Measurements from ENCODE around the gene JAZF1.

JAZF1 gene

GRCh38 chr7:28180364-28181147 lies at the start of gene JAZF1:
TSS of gene JAZF1 (minus strand) at chr7:28180795.
- in situ Hi-C loops (cut with HindIII; ENCODE audit: low sequenced_read_pairs), result no loop called here

- in situ Hi-C loops (cut with HindIII; ENCODE audit: low sequenced_read_pairs), result no loop called here
Observed at GRCh38 chr7:28230261-28230660, 49.7 kb upstream of the JAZF1 start.

GRCh38 chr7:28228396-28228795 lies 47.8 kb upstream of the JAZF1 start:
- in situ Hi-C loops (cut with HindIII; ENCODE audit: low sequenced_read_pairs), result no loop called here

GRCh38 chr7:28226003-28226402 lies 45.4 kb upstream of the JAZF1 start:
- in situ Hi-C loops (cut with HindIII; ENCODE audit: low sequenced_read_pairs), result no loop called here

- in situ Hi-C loops (cut with HindIII; ENCODE audit: low sequenced_read_pairs), result no loop called here
Observed at GRCh38 chr7:28225576-28225975, 45.0 kb upstream of the JAZF1 start.

- in situ Hi-C loops (cut with HindIII; ENCODE audit: low sequenced_read_pairs), result no loop called here
Observed at GRCh38 chr7:28224675-28225074, 44.1 kb upstream of the JAZF1 start.

- in situ Hi-C loops (cut with HindIII; ENCODE audit: low sequenced_read_pairs), result no loop called here
Observed at GRCh38 chr7:28224172-28224571, 43.6 kb upstream of the JAZF1 start.

- in situ Hi-C loops (cut with HindIII; ENCODE audit: low sequenced_read_pairs), result no loop called here
Observed at GRCh38 chr7:28222636-28223035, 42.0 kb upstream of the JAZF1 start.

- in situ Hi-C loops (cut with HindIII; ENCODE audit: low sequenced_read_pairs), result no loop called here
Observed at GRCh38 chr7:28219793-28220192, 39.2 kb upstream of the JAZF1 start.

GRCh38 chr7:28217143-28217542 lies 36.5 kb upstream of the JAZF1 start:
- in situ Hi-C loops (cut with HindIII; ENCODE audit: low sequenced_read_pairs), result no loop called here

- in situ Hi-C loops (cut with HindIII; ENCODE audit: low sequenced_read_pairs), result no loop called here
Observed at GRCh38 chr7:28211006-28211405, 30.4 kb upstream of the JAZF1 start.

GRCh38 chr7:28208506-28208905 lies 27.9 kb upstream of the JAZF1 start:
- in situ Hi-C loops (cut with HindIII; ENCODE audit: low sequenced_read_pairs), result no loop called here

GRCh38 chr7:28207486-28208158 lies 27.0 kb upstream of the JAZF1 start:
- in situ Hi-C loops (cut with HindIII; ENCODE audit: low sequenced_read_pairs), result no loop called here

- in situ Hi-C loops (cut with HindIII; ENCODE audit: low sequenced_read_pairs), result no loop called here
Observed at GRCh38 chr7:28205506-28205905, 24.9 kb upstream of the JAZF1 start.

- in situ Hi-C loops (cut with HindIII; ENCODE audit: low sequenced_read_pairs), result no loop called here
Observed at GRCh38 chr7:28203508-28204240, 23.1 kb upstream of the JAZF1 start.

- in situ Hi-C loops (cut with HindIII; ENCODE audit: low sequenced_read_pairs), result no loop called here
Observed at GRCh38 chr7:28202222-28202621, 21.6 kb upstream of the JAZF1 start.

GRCh38 chr7:28201131-28201530 lies 20.5 kb upstream of the JAZF1 start:
- in situ Hi-C loops (cut with HindIII; ENCODE audit: low sequenced_read_pairs), result no loop called here

GRCh38 chr7:28200598-28200997 lies 20.0 kb upstream of the JAZF1 start:
- in situ Hi-C loops (cut with HindIII; ENCODE audit: low sequenced_read_pairs), result no loop called here

- in situ Hi-C loops (cut with HindIII; ENCODE audit: low sequenced_read_pairs), result no loop called here
Observed at GRCh38 chr7:28199021-28199510, 18.5 kb upstream of the JAZF1 start.

GRCh38 chr7:28195910-28196620 lies 15.5 kb upstream of the JAZF1 start:
- in situ Hi-C loops (cut with HindIII; ENCODE audit: low sequenced_read_pairs), result no loop called here

Measured in endothelial cell of hepatic sinusoid (primary cell).